ENCODE data around the gene DNAI1. TPM values are rescaled to one million over a fixed set of nuclear protein-coding genes. Genes with fewer than 3 reads are reported as not detected.

DNAI1 gene
- not detected for total RNA-seq

- Mint-ChIP-seq H3K9me3 (ENCODE audit: insufficient read depth) (no peaks in the 10 kb centered on the region), H3K36me3 (ENCODE audit: low read depth) (no peaks in the 10 kb centered on the region), H3K27me3 (ENCODE audit: low read depth) (peaks cover 21% of the 10 kb centered on the region), H3K27ac (peak within 1 kb of the TSS; percentile 81), H3K4me1 (ENCODE audit: low read depth) (peaks cover 45% of the 10 kb centered on the region), H3K4me3 (peak within 1 kb of the TSS; percentile 87)
- DNase-seq: peak; percentile 99
- ChIA-PET POLR2A (no interaction called here), CTCF (interaction anchor here (0.7 to 1.8 kb wide), 3 partner anchors 21 to 176 kb away, joined by 3 to 5 read pairs (median 3); no protein-coding TSS in a partner anchor)
- peak; percentile 97 for ATAC-seq
Measured at GRCh38 chr9:34458013-34458958, at the start of gene DNAI1, which contains the start of gene FAM219A. DNAI1 (plus strand) TSS chr9:34458805; CDS start chr9:34459006, 201 bp downstream. FAM219A (minus strand) TSS chr9:34458570; CDS start chr9:34458263, 307 bp downstream.

GRCh38 chr9:34409154-34409553 lies 49.5 kb upstream of the DNAI1 start:
- Mint-ChIP-seq H3K9me3 (ENCODE audit: insufficient read depth) (no peaks in the 10 kb centered on the region), H3K27ac (no peak overlapping the region), H3K36me3 (ENCODE audit: low read depth) (no peaks in the 10 kb centered on the region), H3K4me3 (no peak overlapping the region), H3K4me1 (ENCODE audit: low read depth) (no peaks in the 10 kb centered on the region), H3K27me3 (ENCODE audit: low read depth) (no peaks in the 10 kb centered on the region)
- DNase-seq (no peak), ATAC-seq (no peak)
- CTCF ChIA-PET: no interaction called here
- POLR2A ChIA-PET: no interaction called here

- Mint-ChIP-seq H3K4me3 (no peak overlapping the region), H3K9me3 (ENCODE audit: insufficient read depth) (no peaks in the 10 kb centered on the region), H3K4me1 (ENCODE audit: low read depth) (no peaks in the 10 kb centered on the region), H3K36me3 (ENCODE audit: low read depth) (no peaks in the 10 kb centered on the region), H3K27me3 (ENCODE audit: low read depth) (no peaks in the 10 kb centered on the region), H3K27ac (no peak overlapping the region)
- POLR2A ChIA-PET: no interaction called here
- DNase-seq (no peak), ATAC-seq (no peak)
- CTCF ChIA-PET: interaction anchor here (0.6 to 1.7 kb wide), 2 partner anchors 8 to 67 kb away, joined by 4 to 15 read pairs; no protein-coding TSS in a partner anchor
Measured at GRCh38 chr9:34412336-34412735, 46.3 kb upstream of the DNAI1 start.

DNA sequence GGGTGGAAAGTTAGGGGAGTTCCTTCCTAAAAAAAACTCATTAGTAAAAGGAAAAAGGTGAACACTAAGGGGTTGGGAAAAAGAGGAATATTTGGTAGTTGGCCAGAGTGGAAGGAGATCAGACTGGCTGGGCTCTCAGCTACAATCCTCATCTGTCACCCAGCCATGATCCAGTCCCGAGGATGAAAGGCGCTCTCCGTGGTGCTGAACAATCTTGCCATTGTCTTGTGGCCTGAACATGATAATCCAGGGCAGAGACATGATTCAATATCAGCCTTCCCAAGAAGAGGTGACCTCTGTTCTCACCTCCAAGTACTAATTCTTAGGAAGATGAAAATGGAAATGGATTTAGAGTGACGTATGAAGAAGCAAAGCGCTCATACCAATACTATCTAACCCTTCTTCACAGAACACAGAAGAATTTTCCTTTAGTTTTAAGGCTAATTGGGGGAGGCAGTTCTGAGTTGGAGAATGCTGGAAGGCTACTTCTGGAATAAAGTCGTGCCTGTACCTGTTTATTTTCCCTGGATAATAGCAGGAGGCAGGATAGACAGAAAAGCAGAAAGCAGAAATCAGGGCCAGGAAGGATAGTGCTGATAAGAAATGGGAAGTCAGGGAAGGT lies 45.3 kb upstream of the DNAI1 start:
- CTCF ChIA-PET: interaction anchor here (1.7 kb wide), 2 partner anchors 9 to 88 kb away, joined by 3 to 15 read pairs; no protein-coding TSS in a partner anchor
- no peak overlapping the region for H3K27ac Mint-ChIP-seq

GRCh38 chr9:34417734-34418133 lies 40.9 kb upstream of the DNAI1 start:
- no peak for ATAC-seq
- Mint-ChIP-seq H3K27me3 (ENCODE audit: low read depth) (no peaks in the 10 kb centered on the region), H3K4me3 (no peak overlapping the region), H3K9me3 (ENCODE audit: insufficient read depth) (no peaks in the 10 kb centered on the region), H3K4me1 (ENCODE audit: low read depth) (no peaks in the 10 kb centered on the region), H3K27ac (no peak overlapping the region), H3K36me3 (ENCODE audit: low read depth) (no peaks in the 10 kb centered on the region)
- DNase-seq: no peak
- ChIA-PET POLR2A (no interaction called here), CTCF (interaction anchor here (2.2 kb wide), 1 partner anchor 14 kb away, joined by 10 read pairs; no protein-coding TSS in a partner anchor)

More for the DNA sequence above, 45.3 kb upstream of the DNAI1 start:
- no peaks in the 10 kb centered on the region for H3K36me3 Mint-ChIP-seq (ENCODE audit: low read depth)
- peak; percentile 74 for DNase-seq
- no peak for ATAC-seq
- no peaks in the 10 kb centered on the region for H3K27me3 Mint-ChIP-seq (ENCODE audit: low read depth)
- no peak overlapping the region for H3K4me3 Mint-ChIP-seq
- POLR2A ChIA-PET: no interaction called here
- H3K9me3 Mint-ChIP-seq (ENCODE audit: insufficient read depth): no peaks in the 10 kb centered on the region
- no peaks in the 10 kb centered on the region for H3K4me1 Mint-ChIP-seq (ENCODE audit: low read depth)

GRCh38 chr9:34419716-34420504 lies 38.7 kb upstream of the DNAI1 start:
- ATAC-seq (no peak), DNase-seq (no peak)
- H3K4me1 Mint-ChIP-seq (ENCODE audit: low read depth): no peaks in the 10 kb centered on the region
- no peaks in the 10 kb centered on the region for H3K9me3 Mint-ChIP-seq (ENCODE audit: insufficient read depth)
- H3K4me3 Mint-ChIP-seq: no peak overlapping the region
- H3K27ac Mint-ChIP-seq: no peak overlapping the region
- POLR2A ChIA-PET: no interaction called here
- no peaks in the 10 kb centered on the region for H3K36me3 Mint-ChIP-seq (ENCODE audit: low read depth)
- CTCF ChIA-PET: no interaction called here
- no peaks in the 10 kb centered on the region for H3K27me3 Mint-ChIP-seq (ENCODE audit: low read depth)

- ATAC-seq: no peak
- CTCF ChIA-PET: interaction anchor here (0.8 kb wide), 1 partner anchor 22 kb away, joined by 3 read pairs; no protein-coding TSS in a partner anchor
- Mint-ChIP-seq H3K4me1 (ENCODE audit: low read depth) (no peaks in the 10 kb centered on the region), H3K9me3 (ENCODE audit: insufficient read depth) (no peaks in the 10 kb centered on the region), H3K27me3 (ENCODE audit: low read depth) (no peaks in the 10 kb centered on the region), H3K36me3 (ENCODE audit: low read depth) (no peaks in the 10 kb centered on the region), H3K27ac (no peak overlapping the region), H3K4me3 (no peak overlapping the region)
- no peak for DNase-seq
- POLR2A ChIA-PET: no interaction called here
Measured at GRCh38 chr9:34426347-34427074, 32.1 kb upstream of the DNAI1 start.

GRCh38 chr9:34428325-34428958 lies 30.2 kb upstream of the DNAI1 start:
- ChIA-PET CTCF (interaction anchor here (0.8 to 1.3 kb wide), 4 partner anchors 25 to 175 kb away, joined by 3 to 4 read pairs (median 4); no protein-coding TSS in a partner anchor), POLR2A (no interaction called here)
- no peak overlapping the region for H3K4me3 Mint-ChIP-seq
- H3K27ac Mint-ChIP-seq: no peak overlapping the region
- DNase-seq (no peak), ATAC-seq (no peak)
- H3K36me3 Mint-ChIP-seq (ENCODE audit: low read depth): no peaks in the 10 kb centered on the region
- H3K9me3 Mint-ChIP-seq (ENCODE audit: insufficient read depth): no peaks in the 10 kb centered on the region
- H3K4me1 Mint-ChIP-seq (ENCODE audit: low read depth): no peaks in the 10 kb centered on the region
- H3K27me3 Mint-ChIP-seq (ENCODE audit: low read depth): no peaks in the 10 kb centered on the region

DNA sequence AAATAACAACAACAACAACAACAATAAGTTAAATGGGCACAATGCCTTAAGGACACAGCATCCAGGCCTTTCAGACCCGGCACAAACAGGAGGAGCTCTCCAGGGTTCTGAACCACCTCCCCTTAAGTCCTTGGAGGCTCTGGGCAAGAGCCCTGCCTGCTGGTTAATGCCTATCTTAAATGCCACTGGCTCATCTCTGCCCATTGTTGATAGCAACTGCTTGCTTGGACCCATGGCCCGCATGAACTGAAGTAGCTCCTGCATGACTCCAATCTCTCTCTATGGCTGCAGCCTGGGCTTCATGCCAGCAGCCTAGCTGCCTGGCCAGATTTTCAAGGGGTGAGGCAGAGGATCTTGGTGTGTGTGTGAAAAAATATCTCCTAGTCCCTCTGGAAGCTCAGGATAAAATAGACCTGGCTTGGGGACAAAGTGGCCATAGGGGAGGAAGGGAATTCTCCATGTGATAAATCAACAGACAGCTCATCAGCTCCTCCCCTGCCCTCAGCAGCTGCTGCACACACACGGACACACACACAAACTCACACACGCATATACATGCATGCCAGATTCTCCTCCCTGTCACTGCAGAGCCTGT lies 27.7 kb upstream of the DNAI1 start:
- Mint-ChIP-seq H3K27ac (no peak overlapping the region), H3K27me3 (ENCODE audit: low read depth) (no peaks in the 10 kb centered on the region), H3K4me1 (ENCODE audit: low read depth) (no peaks in the 10 kb centered on the region), H3K4me3 (no peak overlapping the region), H3K9me3 (ENCODE audit: insufficient read depth) (no peaks in the 10 kb centered on the region), H3K36me3 (ENCODE audit: low read depth) (no peaks in the 10 kb centered on the region)
- peak; percentile 57 for DNase-seq
- peak; percentile 67 for ATAC-seq
- CTCF ChIA-PET: interaction anchor here (0.7 to 2.2 kb wide), 2 partner anchors 25 to 27 kb away, joined by 3 to 13 read pairs; no protein-coding TSS in a partner anchor
- POLR2A ChIA-PET: no interaction called here

- ChIA-PET CTCF (interaction anchor here (0.7 to 2.2 kb wide), 3 partner anchors 25 to 164 kb away, joined by 3 to 13 read pairs (median 3); no protein-coding TSS in a partner anchor), POLR2A (no interaction called here)
- Mint-ChIP-seq H3K27ac (no peak overlapping the region), H3K27me3 (ENCODE audit: low read depth) (no peaks in the 10 kb centered on the region), H3K4me1 (ENCODE audit: low read depth) (no peaks in the 10 kb centered on the region), H3K9me3 (ENCODE audit: insufficient read depth) (no peaks in the 10 kb centered on the region), H3K36me3 (ENCODE audit: low read depth) (no peaks in the 10 kb centered on the region), H3K4me3 (no peak overlapping the region)
- ATAC-seq (no peak), DNase-seq (no peak)
Measured at GRCh38 chr9:34431667-34432066, 26.9 kb upstream of the DNAI1 start.

Measured in activated CD8-positive, alpha-beta T cell treated with anti-CD3 and anti-CD28 coated beads, Interleukin-2, amount 10 ng/mL, durations not matched to agents 7 days and 5 days (primary cell).